GM12878 (cell line): ENCODE data around the gene UQCRH.
"Not testable (repeated sequence)": the region's sequence is repeated elsewhere in the genome, so short reads cannot be mapped to it uniquely, and the experiment has no call there.

Experiments
- CEBPB ChIP-seq, 2 experiments: fragments of 150-350 bp in 1 of 2; IDR thresholded peaks; 2 replicates each; pipeline ENCODE4 v1.6.1; 2012 to 2014; ENCODE audit warnings: low read depth in 2 of 2, low read length in 2 of 2, borderline replicate concordance in 1 of 2, inconsistent platforms in 1 of 2
- CHD4 ChIP-seq: fragments of 200-600 bp; sonication (generic); IDR thresholded peaks from 2 replicates; pipeline ENCODE4 v1.6.1; 2016; ENCODE audit warnings: mild to moderate bottlenecking
- EZH2 ChIP-seq: IDR thresholded peaks from 2 replicates; pipeline ENCODE4 v1.6.1; 2012; ENCODE audit warnings: low read depth, mild to moderate bottlenecking, control low read depth, inconsistent platforms, low read length, borderline replicate concordance; ENCODE audit not compliant: control insufficient read depth
- HCFC1 ChIP-seq: fragments of 150-350 bp; IDR thresholded peaks from 2 replicates; pipeline ENCODE4 v1.6.1; 2014; ENCODE audit warnings: low read length
- JUNB ChIP-seq: IDR thresholded peaks from 2 replicates; pipeline ENCODE4 v1.6.1; 2016; ENCODE audit warnings: antibody characterized with exemption, mild to moderate bottlenecking
- JUND ChIP-seq: IDR thresholded peaks from 2 replicates; pipeline ENCODE4 v1.6.1; 2012; ENCODE audit warnings: low read depth, mild to moderate bottlenecking, low read length, improper control_type of control experiment, moderate library complexity
- NR2C2 ChIP-seq: IDR thresholded peaks from 2 replicates; pipeline ENCODE4 v1.6.1; 2011; ENCODE audit warnings: borderline replicate concordance, low read depth; ENCODE audit not compliant: control insufficient read depth, insufficient read length
- PAX5 ChIP-seq: IDR thresholded peaks from 2 replicates; pipeline ENCODE4 v1.6.1; 2011; ENCODE audit warnings: low read depth, low read length, borderline replicate concordance
- POLR2AphosphoS2 ChIP-seq: IDR thresholded peaks from 2 replicates; pipeline ENCODE4 v1.6.1; 2011; ENCODE audit warnings: low read depth, mild to moderate bottlenecking, low read length, improper control_type of control experiment, moderate library complexity
- POLR2AphosphoS5 ChIP-seq: IDR thresholded peaks from 2 replicates; pipeline ENCODE4 v1.6.1; 2011; ENCODE audit warnings: mild to moderate bottlenecking, low read length, inconsistent platforms
- TF ChIP-seq, protein P1 (sequence below): fragments of 450-650 bp; formaldehyde crosslinking; IDR thresholded peaks from 2 replicates; pipeline ENCODE4 v1.5.0; 2022; ENCODE audit warnings: mild to moderate bottlenecking, missing genetic modification characterization
- TF ChIP-seq, protein P2 (sequence below), 3 experiments: IDR thresholded peaks in 2 of 3; conservative IDR thresholded peaks in 1 of 3; 2 replicates each; pipeline ENCODE4 v1.5.1; 2011; ENCODE audit warnings: low read depth in 3 of 3, low read length in 3 of 3, mild to moderate bottlenecking in 3 of 3, control low read depth in 2 of 3, moderate library complexity in 2 of 3, inconsistent platforms in 1 of 3, mixed read lengths in 1 of 3; ENCODE audit not compliant: control insufficient read depth in 2 of 3, insufficient read depth in 1 of 3; ENCODE audit errors: extremely low read depth in 1 of 3
- TF ChIP-seq, protein P3 (sequence below): fragments of 150-350 bp; IDR thresholded peaks from 2 replicates; pipeline ENCODE4 v1.6.1; 2016; ENCODE audit warnings: low read depth, low read length
- TF ChIP-seq, protein P4 (sequence below): IDR thresholded peaks from 2 replicates; pipeline ENCODE4 v1.6.1; 2012; ENCODE audit warnings: mild to moderate bottlenecking, low read depth, low read length

DNA sequence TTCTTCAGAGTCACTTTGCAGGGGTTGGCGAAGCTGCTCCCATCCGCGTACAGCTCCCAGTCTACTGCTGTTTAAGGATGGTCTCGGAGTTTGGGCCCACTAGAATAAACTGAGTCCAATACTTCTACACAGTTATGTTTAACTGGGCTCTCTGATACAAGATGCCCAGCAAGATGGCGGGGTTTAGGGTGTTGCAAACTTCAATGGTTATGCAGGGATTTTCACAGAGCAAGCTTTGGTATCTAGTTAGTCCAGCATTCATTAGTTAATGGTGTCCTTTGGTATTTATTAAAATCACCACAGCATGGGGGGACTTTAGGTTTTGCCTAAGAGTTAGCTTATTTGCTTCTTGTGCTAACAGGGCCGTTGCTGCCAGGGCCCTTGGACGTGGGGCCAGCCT, 24.7 kb downstream of the UQCRH start:
- TF ChIP-seq HCFC1; CEBPB (IDR thresholded peaks at IDR 0.05; ENCODE audit: borderline replicate concordance in 1 of 2, low read depth in 2 of 2, low read length in 2 of 2); JUND; POLR2AphosphoS5; CHD4; PAX5; EZH2; JUNB; POLR2AphosphoS2; NR2C2: not testable (repeated sequence)
- TF ChIP-seq, protein P1, sequence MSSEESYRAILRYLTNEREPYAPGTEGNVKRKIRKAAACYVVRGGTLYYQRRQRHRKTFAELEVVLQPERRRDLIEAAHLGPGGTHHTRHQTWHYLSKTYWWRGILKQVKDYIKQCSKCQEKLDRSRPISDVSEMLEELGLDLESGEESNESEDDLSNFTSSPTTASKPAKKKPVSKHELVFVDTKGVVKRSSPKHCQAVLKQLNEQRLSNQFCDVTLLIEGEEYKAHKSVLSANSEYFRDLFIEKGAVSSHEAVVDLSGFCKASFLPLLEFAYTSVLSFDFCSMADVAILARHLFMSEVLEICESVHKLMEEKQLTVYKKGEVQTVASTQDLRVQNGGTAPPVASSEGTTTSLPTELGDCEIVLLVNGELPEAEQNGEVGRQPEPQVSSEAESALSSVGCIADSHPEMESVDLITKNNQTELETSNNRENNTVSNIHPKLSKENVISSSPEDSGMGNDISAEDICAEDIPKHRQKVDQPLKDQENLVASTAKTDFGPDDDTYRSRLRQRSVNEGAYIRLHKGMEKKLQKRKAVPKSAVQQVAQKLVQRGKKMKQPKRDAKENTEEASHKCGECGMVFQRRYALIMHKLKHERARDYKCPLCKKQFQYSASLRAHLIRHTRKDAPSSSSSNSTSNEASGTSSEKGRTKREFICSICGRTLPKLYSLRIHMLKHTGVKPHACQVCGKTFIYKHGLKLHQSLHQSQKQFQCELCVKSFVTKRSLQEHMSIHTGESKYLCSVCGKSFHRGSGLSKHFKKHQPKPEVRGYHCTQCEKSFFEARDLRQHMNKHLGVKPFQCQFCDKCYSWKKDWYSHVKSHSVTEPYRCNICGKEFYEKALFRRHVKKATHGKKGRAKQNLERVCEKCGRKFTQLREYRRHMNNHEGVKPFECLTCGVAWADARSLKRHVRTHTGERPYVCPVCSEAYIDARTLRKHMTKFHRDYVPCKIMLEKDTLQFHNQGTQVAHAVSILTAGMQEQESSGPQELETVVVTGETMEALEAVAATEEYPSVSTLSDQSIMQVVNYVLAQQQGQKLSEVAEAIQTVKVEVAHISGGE (CRISPR knock-in tag): not testable (repeated sequence)
- TF ChIP-seq, protein P2, sequence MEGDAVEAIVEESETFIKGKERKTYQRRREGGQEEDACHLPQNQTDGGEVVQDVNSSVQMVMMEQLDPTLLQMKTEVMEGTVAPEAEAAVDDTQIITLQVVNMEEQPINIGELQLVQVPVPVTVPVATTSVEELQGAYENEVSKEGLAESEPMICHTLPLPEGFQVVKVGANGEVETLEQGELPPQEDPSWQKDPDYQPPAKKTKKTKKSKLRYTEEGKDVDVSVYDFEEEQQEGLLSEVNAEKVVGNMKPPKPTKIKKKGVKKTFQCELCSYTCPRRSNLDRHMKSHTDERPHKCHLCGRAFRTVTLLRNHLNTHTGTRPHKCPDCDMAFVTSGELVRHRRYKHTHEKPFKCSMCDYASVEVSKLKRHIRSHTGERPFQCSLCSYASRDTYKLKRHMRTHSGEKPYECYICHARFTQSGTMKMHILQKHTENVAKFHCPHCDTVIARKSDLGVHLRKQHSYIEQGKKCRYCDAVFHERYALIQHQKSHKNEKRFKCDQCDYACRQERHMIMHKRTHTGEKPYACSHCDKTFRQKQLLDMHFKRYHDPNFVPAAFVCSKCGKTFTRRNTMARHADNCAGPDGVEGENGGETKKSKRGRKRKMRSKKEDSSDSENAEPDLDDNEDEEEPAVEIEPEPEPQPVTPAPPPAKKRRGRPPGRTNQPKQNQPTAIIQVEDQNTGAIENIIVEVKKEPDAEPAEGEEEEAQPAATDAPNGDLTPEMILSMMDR (IDR thresholded peaks at IDR 0.05 in 2 of 3, conservative IDR thresholded peaks at IDR 0.05 in 1 of 3; ENCODE audit: control insufficient read depth in 2 of 3, extremely low read depth in 1 of 3, insufficient read depth in 1 of 3, low read depth in 3 of 3, low read length in 3 of 3): not testable (repeated sequence)
- TF ChIP-seq, protein P3, sequence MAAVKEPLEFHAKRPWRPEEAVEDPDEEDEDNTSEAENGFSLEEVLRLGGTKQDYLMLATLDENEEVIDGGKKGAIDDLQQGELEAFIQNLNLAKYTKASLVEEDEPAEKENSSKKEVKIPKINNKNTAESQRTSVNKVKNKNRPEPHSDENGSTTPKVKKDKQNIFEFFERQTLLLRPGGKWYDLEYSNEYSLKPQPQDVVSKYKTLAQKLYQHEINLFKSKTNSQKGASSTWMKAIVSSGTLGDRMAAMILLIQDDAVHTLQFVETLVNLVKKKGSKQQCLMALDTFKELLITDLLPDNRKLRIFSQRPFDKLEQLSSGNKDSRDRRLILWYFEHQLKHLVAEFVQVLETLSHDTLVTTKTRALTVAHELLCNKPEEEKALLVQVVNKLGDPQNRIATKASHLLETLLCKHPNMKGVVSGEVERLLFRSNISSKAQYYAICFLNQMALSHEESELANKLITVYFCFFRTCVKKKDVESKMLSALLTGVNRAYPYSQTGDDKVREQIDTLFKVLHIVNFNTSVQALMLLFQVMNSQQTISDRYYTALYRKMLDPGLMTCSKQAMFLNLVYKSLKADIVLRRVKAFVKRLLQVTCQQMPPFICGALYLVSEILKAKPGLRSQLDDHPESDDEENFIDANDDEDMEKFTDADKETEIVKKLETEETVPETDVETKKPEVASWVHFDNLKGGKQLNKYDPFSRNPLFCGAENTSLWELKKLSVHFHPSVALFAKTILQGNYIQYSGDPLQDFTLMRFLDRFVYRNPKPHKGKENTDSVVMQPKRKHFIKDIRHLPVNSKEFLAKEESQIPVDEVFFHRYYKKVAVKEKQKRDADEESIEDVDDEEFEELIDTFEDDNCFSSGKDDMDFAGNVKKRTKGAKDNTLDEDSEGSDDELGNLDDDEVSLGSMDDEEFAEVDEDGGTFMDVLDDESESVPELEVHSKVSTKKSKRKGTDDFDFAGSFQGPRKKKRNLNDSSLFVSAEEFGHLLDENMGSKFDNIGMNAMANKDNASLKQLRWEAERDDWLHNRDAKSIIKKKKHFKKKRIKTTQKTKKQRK: not testable (repeated sequence)
- TF ChIP-seq, protein P4, sequence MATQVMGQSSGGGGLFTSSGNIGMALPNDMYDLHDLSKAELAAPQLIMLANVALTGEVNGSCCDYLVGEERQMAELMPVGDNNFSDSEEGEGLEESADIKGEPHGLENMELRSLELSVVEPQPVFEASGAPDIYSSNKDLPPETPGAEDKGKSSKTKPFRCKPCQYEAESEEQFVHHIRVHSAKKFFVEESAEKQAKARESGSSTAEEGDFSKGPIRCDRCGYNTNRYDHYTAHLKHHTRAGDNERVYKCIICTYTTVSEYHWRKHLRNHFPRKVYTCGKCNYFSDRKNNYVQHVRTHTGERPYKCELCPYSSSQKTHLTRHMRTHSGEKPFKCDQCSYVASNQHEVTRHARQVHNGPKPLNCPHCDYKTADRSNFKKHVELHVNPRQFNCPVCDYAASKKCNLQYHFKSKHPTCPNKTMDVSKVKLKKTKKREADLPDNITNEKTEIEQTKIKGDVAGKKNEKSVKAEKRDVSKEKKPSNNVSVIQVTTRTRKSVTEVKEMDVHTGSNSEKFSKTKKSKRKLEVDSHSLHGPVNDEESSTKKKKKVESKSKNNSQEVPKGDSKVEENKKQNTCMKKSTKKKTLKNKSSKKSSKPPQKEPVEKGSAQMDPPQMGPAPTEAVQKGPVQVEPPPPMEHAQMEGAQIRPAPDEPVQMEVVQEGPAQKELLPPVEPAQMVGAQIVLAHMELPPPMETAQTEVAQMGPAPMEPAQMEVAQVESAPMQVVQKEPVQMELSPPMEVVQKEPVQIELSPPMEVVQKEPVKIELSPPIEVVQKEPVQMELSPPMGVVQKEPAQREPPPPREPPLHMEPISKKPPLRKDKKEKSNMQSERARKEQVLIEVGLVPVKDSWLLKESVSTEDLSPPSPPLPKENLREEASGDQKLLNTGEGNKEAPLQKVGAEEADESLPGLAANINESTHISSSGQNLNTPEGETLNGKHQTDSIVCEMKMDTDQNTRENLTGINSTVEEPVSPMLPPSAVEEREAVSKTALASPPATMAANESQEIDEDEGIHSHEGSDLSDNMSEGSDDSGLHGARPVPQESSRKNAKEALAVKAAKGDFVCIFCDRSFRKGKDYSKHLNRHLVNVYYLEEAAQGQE: not testable (repeated sequence)
